SKM-1 (cell line): Measurements from ENCODE around the gene ATP6V1G2.

Experiments used
- DNase-seq: peaks from one replicate; lab custom pipeline; 2025; ENCODE audit not compliant: unreplicated experiment; lab: John Stamatoyannopoulos, UW

The ATP6V1G2 gene

GRCh38 chr6:31548544-31548873 lies 2.1 kb upstream of the ATP6V1G2 start:
- no peak for DNase-seq

GRCh38 chr6:31547727-31548543 lies 1.5 kb upstream of the ATP6V1G2 start:
- DNase-seq, result no peak

- peak; percentile 96 for DNase-seq
These were observed 734 bp upstream of the ATP6V1G2 start, which contains the start of gene NFKBIL1 for GRCh38 chr6:31546958-31547726. TSS of gene NFKBIL1 (plus strand) at chr6:31547608. CDS start at chr6:31547695, 87 bp downstream.

GRCh38 chr6:31545291-31545690 lies 1.1 kb downstream of the ATP6V1G2 start:
- no peak for DNase-seq

DNA sequence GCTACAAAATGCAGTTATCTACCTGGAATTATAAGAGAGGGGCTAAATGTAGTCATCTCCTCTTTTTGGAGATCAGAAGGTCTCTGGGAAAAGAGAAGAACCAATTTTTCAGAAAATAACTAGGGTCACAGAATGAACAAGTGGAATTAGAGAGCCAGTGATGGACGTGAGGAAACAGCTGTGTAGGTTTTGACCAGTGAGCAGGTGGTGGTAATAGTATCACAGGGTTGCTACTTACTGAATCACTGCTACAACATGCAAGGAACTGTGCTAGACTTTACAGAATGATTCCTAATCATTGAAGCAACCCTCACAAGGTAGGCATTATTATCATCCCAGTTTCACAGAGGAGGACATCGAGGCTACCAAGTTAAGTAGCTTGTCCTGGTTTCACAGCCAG lies 1.7 kb downstream of the ATP6V1G2 start:
- no peak for DNase-seq

DNA sequence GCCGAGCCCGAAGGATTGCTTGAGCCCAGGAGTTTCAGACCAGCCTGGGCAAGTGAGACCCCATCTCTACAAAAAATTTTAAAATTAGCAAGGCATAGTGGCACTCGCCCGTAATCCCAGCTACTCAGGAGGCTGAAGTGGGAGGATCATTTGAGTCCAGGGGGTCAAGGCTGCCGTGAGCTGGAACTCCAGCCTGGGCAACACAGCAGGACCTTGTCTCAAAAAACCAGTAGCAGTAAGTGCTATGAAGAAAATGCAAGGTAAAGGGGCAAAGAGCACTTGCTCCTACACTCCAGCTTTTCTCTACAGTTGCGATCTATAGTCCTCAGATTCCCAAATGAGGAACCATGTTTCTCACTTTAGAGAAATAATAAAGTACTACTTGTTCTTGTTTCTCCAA lies 2.8 kb downstream of the ATP6V1G2 start:
- no peak for DNase-seq

DNA sequence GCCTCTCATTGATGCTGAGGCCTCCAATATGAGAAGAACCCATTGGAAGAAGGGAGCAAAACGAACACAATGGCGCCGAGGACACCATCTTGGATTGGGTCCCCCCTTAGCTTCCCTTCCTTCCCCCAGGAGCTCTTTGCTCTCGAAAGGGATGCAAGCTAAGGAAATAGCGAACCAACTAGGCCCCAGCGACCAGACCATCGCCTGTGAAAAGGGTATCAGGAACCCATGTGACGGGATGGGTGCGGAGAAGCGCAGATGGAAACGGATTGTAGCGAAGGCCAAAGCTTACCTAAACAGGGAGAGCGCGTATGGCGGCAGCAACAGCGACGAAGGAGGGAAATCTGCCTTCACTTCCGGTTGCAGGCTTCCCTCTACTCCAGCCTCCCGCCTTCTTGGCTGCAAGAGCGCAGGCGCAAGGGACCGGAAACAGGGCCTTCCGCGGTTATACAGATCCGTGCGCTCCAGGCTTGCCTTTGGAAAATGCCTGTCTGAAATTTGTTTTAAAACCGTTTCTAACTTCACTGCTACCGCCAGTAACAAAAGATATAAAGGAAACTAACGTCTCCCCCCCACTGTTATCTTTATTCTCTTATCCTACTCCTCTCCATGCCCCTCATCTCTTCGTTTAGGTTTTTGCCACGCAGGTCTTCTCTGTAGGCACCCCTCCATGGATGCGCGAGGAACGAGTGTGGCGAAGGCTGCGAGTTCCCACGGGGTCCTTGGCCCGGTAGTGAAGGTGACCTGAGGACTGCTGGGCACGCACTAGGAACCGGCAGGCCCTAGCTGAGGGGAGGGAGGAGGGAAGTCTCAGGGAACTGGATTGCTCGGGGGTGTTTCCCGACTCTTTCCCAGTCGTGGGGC lies 4.5 kb downstream of the ATP6V1G2 start, which contains the start of gene DDX39B:
DDX39B (minus strand) TSS at position 346 of the 864 bp plus-strand sequence. CDS start 1,471 bp downstream, outside the sequence.
- peak; percentile 93 for DNase-seq

DNA sequence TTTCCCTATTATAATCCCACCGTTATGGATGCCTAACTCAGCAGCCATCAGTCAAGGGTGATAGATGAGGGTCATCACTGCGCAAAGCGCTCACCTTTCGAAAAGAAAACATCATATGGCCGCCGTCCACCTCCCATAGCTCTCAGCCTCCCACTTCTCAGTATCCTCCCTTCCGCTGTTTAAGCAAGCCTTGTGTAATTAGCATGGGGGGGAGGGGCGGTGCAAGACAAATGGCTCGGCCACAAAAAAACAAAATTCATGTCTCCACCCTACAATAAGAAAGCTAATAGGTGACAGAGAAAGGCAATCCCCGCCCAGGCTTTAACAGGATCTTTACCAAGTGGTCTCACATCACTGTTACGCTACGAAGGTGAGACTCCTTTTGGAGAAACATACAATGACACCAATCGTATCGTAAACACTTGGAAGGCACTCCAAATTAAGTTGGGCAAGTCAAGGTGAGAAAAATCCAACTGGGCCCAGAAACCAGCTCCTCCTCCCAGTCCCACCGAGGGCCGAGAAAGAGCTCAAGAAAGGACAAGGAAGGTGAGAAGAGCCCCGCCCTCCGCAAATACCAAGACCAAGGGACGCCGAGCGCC lies 5.2 kb downstream of the ATP6V1G2 start:
- peak; percentile 74 for DNase-seq

GRCh38 chr6:31540640-31541039 lies 5.8 kb downstream of the ATP6V1G2 start:
- DNase-seq, result no peak

DNA sequence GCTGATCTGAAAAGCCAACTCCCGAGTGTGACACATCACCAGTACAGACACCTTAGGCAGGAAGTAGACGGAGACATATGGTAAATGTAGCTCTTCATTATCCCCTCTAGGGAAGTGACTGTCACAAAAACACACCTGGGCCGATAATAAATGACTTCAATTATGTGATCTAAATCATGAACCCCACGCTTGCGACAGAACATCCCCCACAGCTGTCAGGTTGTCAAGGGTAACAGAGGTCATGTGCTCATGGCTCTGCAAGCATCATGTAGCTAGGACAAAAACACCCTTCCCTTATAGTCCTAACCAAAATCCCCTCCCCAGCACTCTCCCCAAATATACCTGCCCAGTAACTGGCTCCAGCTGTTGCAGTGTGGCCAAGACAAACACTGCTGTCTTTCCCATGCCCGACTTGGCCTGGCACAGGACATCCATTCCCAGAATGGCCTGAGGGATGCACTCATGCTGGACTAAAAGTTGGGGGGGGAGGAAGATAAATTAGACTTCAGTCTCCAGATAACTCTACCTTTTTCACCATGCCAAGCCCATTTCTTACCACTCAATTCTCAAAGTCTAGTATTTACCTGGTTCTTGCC lies 7.5 kb downstream of the ATP6V1G2 start:
- no peak for DNase-seq

GRCh38 chr6:31535538-31536324 lies 10.7 kb downstream of the ATP6V1G2 start:
- DNase-seq, result no peak

- no peak for DNase-seq
These were observed 11.8 kb downstream of the ATP6V1G2 start for GRCh38 chr6:31534521-31535040.

- DNase-seq, result no peak
These were observed 12.4 kb downstream of the ATP6V1G2 start for GRCh38 chr6:31534011-31534410.

DNA sequence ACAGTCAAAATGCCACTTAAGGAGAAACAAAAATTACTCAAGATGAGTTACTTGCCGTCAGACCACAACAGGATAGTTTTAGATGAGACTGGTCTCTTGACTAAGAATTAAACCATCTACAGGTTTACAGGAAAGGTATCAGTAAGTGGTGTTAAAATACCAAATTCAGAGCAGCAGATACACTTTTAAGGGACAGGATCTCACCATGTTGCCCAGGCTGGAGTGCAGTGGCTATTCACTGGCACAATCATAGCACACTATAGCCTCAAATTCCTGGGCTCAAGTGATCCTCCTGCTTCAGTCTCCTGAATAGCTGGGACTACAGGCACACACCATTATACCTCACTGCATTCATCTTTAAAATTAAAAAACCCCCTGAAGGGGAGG lies 13.0 kb downstream of the ATP6V1G2 start:
- DNase-seq, result no peak

- no peak for DNase-seq
These were observed 13.6 kb downstream of the ATP6V1G2 start for GRCh38 chr6:31532644-31533454.

GRCh38 chr6:31531771-31532643 lies 14.4 kb downstream of the ATP6V1G2 start:
- DNase-seq, result no peak

DNA sequence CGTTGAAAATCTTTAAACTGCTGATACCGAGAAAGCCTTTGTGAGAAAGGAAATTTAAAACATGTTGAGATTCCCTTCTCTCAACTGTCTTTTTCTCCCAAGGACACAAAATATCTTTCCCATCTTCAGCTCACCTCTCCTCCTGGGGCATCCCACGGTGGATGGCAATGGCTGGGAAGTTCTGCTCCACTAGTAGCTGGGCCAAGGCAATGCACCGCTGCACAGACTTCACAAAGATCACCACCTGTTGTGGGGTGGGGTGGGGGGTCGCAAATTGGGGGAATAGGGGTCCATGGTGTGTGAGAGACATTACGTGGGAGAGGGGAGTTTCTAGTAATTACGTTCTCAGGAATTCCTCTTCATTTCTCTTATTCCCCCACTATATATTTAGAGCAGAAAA lies 15.2 kb downstream of the ATP6V1G2 start:
- no peak for DNase-seq

DNA sequence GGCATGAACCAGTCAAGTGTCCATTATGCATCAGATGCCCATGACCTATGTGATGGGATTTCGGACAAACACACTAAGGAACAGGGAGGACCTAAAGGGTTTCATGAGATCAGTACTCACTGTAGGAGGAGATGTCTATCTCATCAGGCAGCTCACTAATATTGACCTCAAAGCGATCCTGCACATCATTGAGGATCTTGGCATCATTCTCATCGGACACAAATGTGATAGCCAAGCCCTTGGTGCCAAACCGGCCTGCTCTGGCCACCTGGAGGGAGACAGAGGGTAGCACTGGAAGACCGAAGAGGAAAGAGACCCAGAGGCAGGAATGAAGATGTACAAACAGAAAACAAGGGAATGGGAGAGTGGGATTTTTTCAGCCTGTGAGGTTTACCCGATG lies 15.7 kb downstream of the ATP6V1G2 start:
- no peak for DNase-seq
